MM.1S (cell line): Measurements from ENCODE around the gene PGF.

Experiments used
- DNase-seq: peaks from one replicate; pipeline ENCODE4 v3.0.0-alpha.2; 2015
- H2AFZ ChIP-seq: fragments of 300-600 bp; sonication (generic); 2 replicates; pipeline ENCODE4 v1.6.0; 2016; ENCODE audit warnings: antibody characterized with exemption, low read length
- H3F3A ChIP-seq: fragments of 300-600 bp; sonication (generic); 2 replicates; pipeline ENCODE4 v1.6.1; 2016; ENCODE audit warnings: mild to moderate bottlenecking, antibody characterized with exemption, low read length, moderate library complexity, mixed read lengths; ENCODE audit not compliant: insufficient read depth
- H3K27ac ChIP-seq: fragments of 300-600 bp; sonication (generic); 2 replicates; pipeline ENCODE4 v1.5.1; 2016; ENCODE audit warnings: mild to moderate bottlenecking, low read length
- H3K27me3 ChIP-seq: fragments of 300-600 bp; sonication (generic); replicated peaks from 2 replicates; pipeline ENCODE4 v1.6.0; 2016; ENCODE audit warnings: low read length; ENCODE audit not compliant: insufficient read depth
- H3K36me3 ChIP-seq: fragments of 300-600 bp; sonication (generic); replicated peaks from 2 replicates; pipeline ENCODE4 v1.6.1; 2016; ENCODE audit warnings: mild to moderate bottlenecking, low read length, mixed read lengths; ENCODE audit not compliant: insufficient read depth
- H3K4me1 ChIP-seq: fragments of 300-600 bp; sonication (generic); 2 replicates; pipeline ENCODE4 v1.6.1; 2016; ENCODE audit warnings: low read length, mixed read lengths
- H3K4me2 ChIP-seq: fragments of 300-600 bp; sonication (generic); 2 replicates; pipeline ENCODE4 v1.6.0; 2016; ENCODE audit warnings: low read depth, low read length
- H3K4me3 ChIP-seq: fragments of 300-600 bp; sonication (generic); 2 replicates; pipeline ENCODE4 v1.5.1; 2016; ENCODE audit warnings: low read length, mixed read lengths
- H3K79me2 ChIP-seq: fragments of 300-600 bp; sonication (generic); 2 replicates; pipeline ENCODE4 v1.6.1; 2016; ENCODE audit warnings: mixed run types, low read length, mixed read lengths
- H3K9ac ChIP-seq: fragments of 300-600 bp; sonication (generic); 2 replicates; pipeline ENCODE4 v1.6.1; 2016; ENCODE audit warnings: low read length, mixed read lengths
- H3K9me2 ChIP-seq: fragments of 300-600 bp; sonication (generic); replicated peaks from 2 replicates; pipeline ENCODE4 v1.6.1; 2016; ENCODE audit warnings: mild to moderate bottlenecking, low read length, mixed read lengths; ENCODE audit not compliant: insufficient read depth
- H3K9me3 ChIP-seq: fragments of 300-600 bp; sonication (generic); replicated peaks from 2 replicates; pipeline ENCODE4 v1.6.1; 2016; ENCODE audit warnings: mild to moderate bottlenecking, low read length, mixed read lengths; ENCODE audit not compliant: insufficient read depth
- H4K20me1 ChIP-seq: fragments of 300-600 bp; sonication (generic); 2 replicates; pipeline ENCODE4 v1.6.1; 2016; ENCODE audit warnings: mild to moderate bottlenecking, low read length, moderate library complexity, mixed read lengths; ENCODE audit not compliant: insufficient read depth
- CTCF ChIP-seq: fragments of 300-600 bp; sonication (generic); IDR thresholded peaks from 2 replicates; pipeline ENCODE4 v1.5.1; 2016; ENCODE audit warnings: antibody characterized with exemption, low read length, mixed read lengths
- EZH2 ChIP-seq: fragments of 300-600 bp; sonication (generic); optimal IDR thresholded peaks from 2 replicates; pipeline ENCODE3; 2017; ENCODE audit warnings: low read depth, mild to moderate bottlenecking, antibody characterized with exemption, low read length, mixed read lengths
- EZH2phosphoT487 ChIP-seq: fragments of 300-600 bp; sonication (generic); IDR thresholded peaks from 2 replicates; pipeline ENCODE4 v1.6.1; 2018; ENCODE audit warnings: antibody characterized with exemption, low read length

The PGF gene

GRCh38 chr14:74963178-74963704, 7.8 kb upstream of the PGF start:
- Histone ChIP-seq H3K79me2 (no peaks in the 10 kb centered on the region), H3K4me2 (no peak overlapping the region), H4K20me1 (no peaks in the 10 kb centered on the region), H3K27ac (no peak overlapping the region), H3K9ac (no peak overlapping the region), H3K9me2 (no peaks in the 10 kb centered on the region), H3K36me3 (no peaks in the 10 kb centered on the region), H2AFZ (no peak overlapping the region), H3K4me3 (no peak overlapping the region), H3K27me3 (no peaks in the 10 kb centered on the region), H3K9me3 (no peaks in the 10 kb centered on the region), H3F3A (no peaks in the 10 kb centered on the region), H3K4me1 (no peaks in the 10 kb centered on the region)
- DNase-seq: no peak
- TF ChIP-seq EZH2 (no peak), EZH2phosphoT487 (no peak), CTCF (no peak)

GRCh38 chr14:74962493-74962892, 7.1 kb upstream of the PGF start:
- H2AFZ ChIP-seq: no peak overlapping the region

GRCh38 chr14:74962046-74962445, 6.6 kb upstream of the PGF start:
- no peaks in the 10 kb centered on the region for H4K20me1 ChIP-seq
- no peak overlapping the region for H3K27ac ChIP-seq
- H3K9ac ChIP-seq: no peak overlapping the region
- H3K4me3 ChIP-seq: no peak overlapping the region
- no peaks in the 10 kb centered on the region for H3K36me3 ChIP-seq
- no peaks in the 10 kb centered on the region for H3K9me2 ChIP-seq
- H2AFZ ChIP-seq: no peak overlapping the region
- H3K27me3 ChIP-seq: no peaks in the 10 kb centered on the region
- H3K4me1 ChIP-seq: no peaks in the 10 kb centered on the region
- DNase-seq: no peak
- no peaks in the 10 kb centered on the region for H3F3A ChIP-seq
- no peaks in the 10 kb centered on the region for H3K9me3 ChIP-seq
- no peak overlapping the region for H3K4me2 ChIP-seq
- H3K79me2 ChIP-seq: no peaks in the 10 kb centered on the region
- TF ChIP-seq EZH2: no peak
- no peak for TF ChIP-seq EZH2phosphoT487
- no peak for TF ChIP-seq CTCF

More at GRCh38 chr14:74962493-74962892, 7.1 kb upstream of the PGF start:
- Histone ChIP-seq H3K9ac (no peak overlapping the region), H4K20me1 (no peaks in the 10 kb centered on the region), H3K27me3 (no peaks in the 10 kb centered on the region), H3K4me2 (no peak overlapping the region), H3K9me3 (no peaks in the 10 kb centered on the region), H3K79me2 (no peaks in the 10 kb centered on the region), H3K36me3 (no peaks in the 10 kb centered on the region), H3K4me3 (no peak overlapping the region), H3F3A (no peaks in the 10 kb centered on the region), H3K4me1 (no peaks in the 10 kb centered on the region), H3K9me2 (no peaks in the 10 kb centered on the region), H3K27ac (no peak overlapping the region)
- TF ChIP-seq EZH2phosphoT487: no peak
- TF ChIP-seq CTCF: no peak
- no peak for TF ChIP-seq EZH2
- DNase-seq: no peak
